ENCODE measurements around the gene GPX6. TPM values are rescaled to one million over a fixed set of nuclear protein-coding genes. Genes with fewer than 3 reads are reported as not detected.
A peak's percentile ranks its signal among the peaks of the same experiment; 100 is the strongest.

Gene GPX6
- total RNA-seq, 2 donors from 2014 or later, result not detected

DNA sequence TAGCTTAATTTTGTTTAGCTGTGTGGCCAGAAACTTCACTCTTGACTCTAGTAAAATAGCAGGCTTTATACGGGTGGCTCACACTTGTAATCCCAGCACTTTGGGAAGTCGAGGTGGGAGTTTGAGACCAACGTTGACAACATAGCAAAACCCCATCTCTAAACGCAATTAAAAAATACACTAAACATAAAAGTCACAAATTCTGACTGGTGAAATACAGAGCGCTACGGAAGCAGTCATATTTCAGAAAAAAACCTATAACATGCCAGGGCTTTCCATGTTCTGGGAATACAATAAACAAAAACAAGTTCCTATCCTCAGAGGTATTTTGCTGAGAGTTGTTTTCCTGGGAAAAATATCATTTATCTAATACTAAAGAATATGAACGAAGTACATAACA, 47.5 kb downstream of the GPX6 start:
- Histone ChIP-seq H3K9ac (ENCODE audit: extremely low read depth, low read length, poor library complexity, severe bottlenecking) (no peak overlapping the region), H3K4me1 (ENCODE audit: control insufficient read depth, insufficient read depth, low read length) (no peaks in the 10 kb centered on the region), H3K9me3 (ENCODE audit: control insufficient read depth, low read length) (peaks cover 11% of the 10 kb centered on the region), H3K36me3 (ENCODE audit: control insufficient read depth, insufficient read depth, low read length) (no peaks in the 10 kb centered on the region), H3K27me3 (ENCODE audit: control insufficient read depth, insufficient read depth, low read length, poor library complexity, severe bottlenecking) (peaks cover 13% of the 10 kb centered on the region), H3K4me3 (ENCODE audit: low read length) (no peak overlapping the region), H3K27ac (ENCODE audit: low read depth, low read length) (no peak overlapping the region)
- H3K27me3 Mint-ChIP-seq (ENCODE audit: insufficient read depth), result peaks cover 16% of the 10 kb centered on the region
- 91 to 93% methylated on average over 6 to 7 of the region's 7 CpGs for WGBS, 2 experiments (ENCODE audit: insufficient coverage in 1 of 2, insufficient read length in 1 of 2)
- H3K36me3 Mint-ChIP-seq (ENCODE audit: low read depth), result no peaks in the 10 kb centered on the region
- peaks cover 10% of the 10 kb centered on the region for H3K4me1 Mint-ChIP-seq
- H3K27ac Mint-ChIP-seq, result no peak overlapping the region
- DNase-seq, result no peak
- TF ChIP-seq, protein P1, sequence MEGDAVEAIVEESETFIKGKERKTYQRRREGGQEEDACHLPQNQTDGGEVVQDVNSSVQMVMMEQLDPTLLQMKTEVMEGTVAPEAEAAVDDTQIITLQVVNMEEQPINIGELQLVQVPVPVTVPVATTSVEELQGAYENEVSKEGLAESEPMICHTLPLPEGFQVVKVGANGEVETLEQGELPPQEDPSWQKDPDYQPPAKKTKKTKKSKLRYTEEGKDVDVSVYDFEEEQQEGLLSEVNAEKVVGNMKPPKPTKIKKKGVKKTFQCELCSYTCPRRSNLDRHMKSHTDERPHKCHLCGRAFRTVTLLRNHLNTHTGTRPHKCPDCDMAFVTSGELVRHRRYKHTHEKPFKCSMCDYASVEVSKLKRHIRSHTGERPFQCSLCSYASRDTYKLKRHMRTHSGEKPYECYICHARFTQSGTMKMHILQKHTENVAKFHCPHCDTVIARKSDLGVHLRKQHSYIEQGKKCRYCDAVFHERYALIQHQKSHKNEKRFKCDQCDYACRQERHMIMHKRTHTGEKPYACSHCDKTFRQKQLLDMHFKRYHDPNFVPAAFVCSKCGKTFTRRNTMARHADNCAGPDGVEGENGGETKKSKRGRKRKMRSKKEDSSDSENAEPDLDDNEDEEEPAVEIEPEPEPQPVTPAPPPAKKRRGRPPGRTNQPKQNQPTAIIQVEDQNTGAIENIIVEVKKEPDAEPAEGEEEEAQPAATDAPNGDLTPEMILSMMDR (conservative IDR thresholded peaks at IDR 0.05), result no peak
- no peak overlapping the region for H3K4me3 Mint-ChIP-seq
- peaks cover 16% of the 10 kb centered on the region for H3K9me3 Mint-ChIP-seq

DNA sequence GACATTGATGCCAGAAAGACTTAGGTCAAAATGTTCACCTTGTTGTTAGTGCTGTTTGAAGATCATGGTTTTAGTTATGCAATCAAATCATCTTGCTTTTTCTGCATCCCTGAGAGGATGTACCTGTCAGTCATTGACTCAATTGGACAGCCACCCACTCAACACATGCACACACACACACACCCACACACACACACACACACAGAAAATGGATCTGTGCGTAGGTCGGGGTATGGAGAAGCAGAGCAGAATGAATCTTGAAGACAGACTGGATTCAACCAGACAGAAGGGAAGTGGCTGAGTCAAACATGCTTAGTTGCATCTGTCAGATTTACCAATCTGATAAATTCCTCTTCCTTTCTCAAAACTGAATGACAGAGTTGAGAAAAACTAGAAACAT, 53.2 kb downstream of the GPX6 start:
- no peaks in the 10 kb centered on the region for H3K36me3 Mint-ChIP-seq (ENCODE audit: low read depth)
- H3K4me3 Mint-ChIP-seq, result no peak overlapping the region
- H3K9ac ChIP-seq (ENCODE audit: extremely low read depth, low read length, poor library complexity, severe bottlenecking), result no peak overlapping the region
- no peak overlapping the region for H3K27ac ChIP-seq (ENCODE audit: low read depth, low read length)
- H3K27me3 ChIP-seq (ENCODE audit: control insufficient read depth, insufficient read depth, low read length, poor library complexity, severe bottlenecking), result peaks cover 20% of the 10 kb centered on the region
- peaks cover 12% of the 10 kb centered on the region for H3K27me3 Mint-ChIP-seq (ENCODE audit: insufficient read depth)
- peaks cover 15% of the 10 kb centered on the region for H3K4me1 ChIP-seq (ENCODE audit: control insufficient read depth, insufficient read depth, low read length)
- no peaks in the 10 kb centered on the region for H3K36me3 ChIP-seq (ENCODE audit: control insufficient read depth, insufficient read depth, low read length)
- peaks cover 39% of the 10 kb centered on the region for H3K4me1 Mint-ChIP-seq
- no peak overlapping the region for H3K27ac Mint-ChIP-seq
- DNase-seq, result no peak
- H3K9me3 Mint-ChIP-seq, result no peaks in the 10 kb centered on the region
- no peaks in the 10 kb centered on the region for H3K9me3 ChIP-seq (ENCODE audit: control insufficient read depth, low read length)
- WGBS, 2 experiments (ENCODE audit: insufficient coverage in 1 of 2, insufficient read length in 1 of 2), result 83% methylated on average over 2 of the region's 2 CpGs; no CpG with 5 or more reads in 1 of the 2 experiments
- no peak overlapping the region for H3K4me3 ChIP-seq (ENCODE audit: low read length)
- TF ChIP-seq, protein P1 (conservative IDR thresholded peaks at IDR 0.05), result no peak

DNA sequence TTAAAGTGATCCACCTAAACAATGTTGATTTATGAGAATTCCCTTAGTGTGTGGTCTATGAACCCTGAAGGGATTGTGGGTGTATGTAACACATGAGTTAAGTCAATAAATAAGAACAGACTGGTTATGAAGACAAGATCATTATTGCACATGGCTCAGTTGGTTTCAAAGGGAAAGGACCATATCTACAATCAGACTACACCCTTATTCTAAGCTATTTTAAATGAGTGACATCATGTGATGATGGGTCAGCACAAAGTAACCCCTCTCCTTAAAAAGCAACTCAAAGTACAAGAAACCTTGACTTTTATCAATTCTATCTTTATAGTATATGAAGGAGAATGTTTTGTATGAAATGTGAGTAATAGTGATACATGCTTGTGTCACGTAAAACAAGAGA, 57.0 kb downstream of the GPX6 start:
- Histone ChIP-seq H3K27me3 (ENCODE audit: control insufficient read depth, insufficient read depth, low read length, poor library complexity, severe bottlenecking) (peaks cover 34% of the 10 kb centered on the region), H3K27ac (ENCODE audit: low read depth, low read length) (no peak overlapping the region), H3K4me1 (ENCODE audit: control insufficient read depth, insufficient read depth, low read length) (peaks cover 15% of the 10 kb centered on the region), H3K9ac (ENCODE audit: extremely low read depth, low read length, poor library complexity, severe bottlenecking) (no peak overlapping the region), H3K36me3 (ENCODE audit: control insufficient read depth, insufficient read depth, low read length) (no peaks in the 10 kb centered on the region), H3K4me3 (ENCODE audit: low read length) (peak overlapping the region; percentile 38), H3K9me3 (ENCODE audit: control insufficient read depth, low read length) (no peaks in the 10 kb centered on the region)
- peaks cover 15% of the 10 kb centered on the region for H3K27me3 Mint-ChIP-seq (ENCODE audit: insufficient read depth)
- H3K9me3 Mint-ChIP-seq, result no peaks in the 10 kb centered on the region
- WGBS, 2 experiments (ENCODE audit: insufficient coverage in 1 of 2, insufficient read length in 1 of 2), result 88% methylated on average over 1 of the region's 1 CpG; no CpG with 5 or more reads in 1 of the 2 experiments
- TF ChIP-seq, protein P1 (conservative IDR thresholded peaks at IDR 0.05), result no peak
- H3K27ac Mint-ChIP-seq, result no peak overlapping the region
- peaks cover 33% of the 10 kb centered on the region for H3K4me1 Mint-ChIP-seq
- no peak overlapping the region for H3K4me3 Mint-ChIP-seq
- no peaks in the 10 kb centered on the region for H3K36me3 Mint-ChIP-seq (ENCODE audit: low read depth)
- no peak for DNase-seq

Other genes with a start within 250 kb of the GPX6 start
- gene ZSCAN26, start 248.7 kb downstream of the GPX6 start, total RNA-seq, result 10 to 100 TPM; 10.9 to 18.9 TPM
- gene PGBD1, start 234.2 kb downstream of the GPX6 start, total RNA-seq, result 10 to 100 TPM in 1 of 2 donors, 1 to 10 TPM in 1; 8.7 to 10.8 TPM
- 1 to 10 TPM; 1.7 to 4.7 TPM for gene ZSCAN31, start 179.6 kb downstream of the GPX6 start, total RNA-seq
- 10 to 100 TPM; 10.1 to 11.4 TPM for gene ZKSCAN3, start 165.8 kb downstream of the GPX6 start, total RNA-seq
- gene ZSCAN12, start 116.0 kb downstream of the GPX6 start, total RNA-seq, result 10 to 100 TPM; 10.5 to 12.8 TPM
- 1 to 10 TPM; 4.1 to 7.1 TPM for gene ZSCAN23, start 72.3 kb downstream of the GPX6 start, total RNA-seq
- gene GPX5, start 10.1 kb upstream of the GPX6 start, total RNA-seq, result not detected

Measured in endodermal cell (in vitro differentiated cells).